D341Med (cell line): Measurements from ENCODE around the gene SPATS1.

Source experiments
- DNase-seq: peaks from one replicate; pipeline ENCODE4 v3.0.0; 2012; ENCODE audit warnings: low spot score

Gene SPATS1

GRCh38 chr6:44342489-44342888 lies at the start of gene SPATS1:
SPATS1 (plus strand) TSS chr6:44342650; CDS start chr6:44343096, 446 bp downstream.
- DNase-seq = no peak

GRCh38 chr6:44292661-44293365 lies 49.6 kb upstream of the SPATS1 start:
- no peak for DNase-seq

GRCh38 chr6:44294832-44295791 lies 47.3 kb upstream of the SPATS1 start:
- no peak for DNase-seq

- DNase-seq = peak; percentile 89
Observed at GRCh38 chr6:44297063-44298038, 45.1 kb upstream of the SPATS1 start.

GRCh38 chr6:44298055-44298803 lies 44.2 kb upstream of the SPATS1 start:
- no peak for DNase-seq

GRCh38 chr6:44298864-44299263 lies 43.6 kb upstream of the SPATS1 start:
- no peak for DNase-seq

GRCh38 chr6:44300292-44300823 lies 42.1 kb upstream of the SPATS1 start:
- no peak for DNase-seq

GRCh38 chr6:44301106-44301505 lies 41.3 kb upstream of the SPATS1 start:
- DNase-seq = no peak

- no peak for DNase-seq
Observed at GRCh38 chr6:44301782-44302564, 40.5 kb upstream of the SPATS1 start.

GRCh38 chr6:44302856-44303255 lies 39.6 kb upstream of the SPATS1 start:
- no peak for DNase-seq

GRCh38 chr6:44303842-44304241 lies 38.6 kb upstream of the SPATS1 start:
- no peak for DNase-seq

GRCh38 chr6:44304282-44305199 lies 37.9 kb upstream of the SPATS1 start:
- DNase-seq = peak; percentile 79

- no peak for DNase-seq
Observed at GRCh38 chr6:44305200-44305725, 37.2 kb upstream of the SPATS1 start.

- no peak for DNase-seq
Observed at GRCh38 chr6:44306710-44307109, 35.7 kb upstream of the SPATS1 start.

- no peak for DNase-seq
Observed at GRCh38 chr6:44307217-44307616, 35.2 kb upstream of the SPATS1 start.

- DNase-seq = no peak
Observed at GRCh38 chr6:44309092-44309491, 33.4 kb upstream of the SPATS1 start.

- no peak for DNase-seq
Observed at GRCh38 chr6:44309631-44310030, 32.8 kb upstream of the SPATS1 start.

GRCh38 chr6:44310241-44310640 lies 32.2 kb upstream of the SPATS1 start:
- no peak for DNase-seq

GRCh38 chr6:44311304-44311703 lies 31.1 kb upstream of the SPATS1 start:
- DNase-seq = no peak
